Activated effector memory CD4-positive, alpha-beta T cell treated with anti-CD3 and anti-CD28 coated beads, Interleukin-2, amount 50 U/mL, for 16 hours (primary cell): Measurements from ENCODE around the gene HAUS3.
A peak's percentile ranks its signal among the peaks of the same experiment; 100 is the strongest.

Experiments
- DNase-seq: peaks from one replicate; pipeline ENCODE4 v3.0.0-alpha.2; 2020

HAUS3 gene, protein sequence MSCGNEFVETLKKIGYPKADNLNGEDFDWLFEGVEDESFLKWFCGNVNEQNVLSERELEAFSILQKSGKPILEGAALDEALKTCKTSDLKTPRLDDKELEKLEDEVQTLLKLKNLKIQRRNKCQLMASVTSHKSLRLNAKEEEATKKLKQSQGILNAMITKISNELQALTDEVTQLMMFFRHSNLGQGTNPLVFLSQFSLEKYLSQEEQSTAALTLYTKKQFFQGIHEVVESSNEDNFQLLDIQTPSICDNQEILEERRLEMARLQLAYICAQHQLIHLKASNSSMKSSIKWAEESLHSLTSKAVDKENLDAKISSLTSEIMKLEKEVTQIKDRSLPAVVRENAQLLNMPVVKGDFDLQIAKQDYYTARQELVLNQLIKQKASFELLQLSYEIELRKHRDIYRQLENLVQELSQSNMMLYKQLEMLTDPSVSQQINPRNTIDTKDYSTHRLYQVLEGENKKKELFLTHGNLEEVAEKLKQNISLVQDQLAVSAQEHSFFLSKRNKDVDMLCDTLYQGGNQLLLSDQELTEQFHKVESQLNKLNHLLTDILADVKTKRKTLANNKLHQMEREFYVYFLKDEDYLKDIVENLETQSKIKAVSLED

DNA sequence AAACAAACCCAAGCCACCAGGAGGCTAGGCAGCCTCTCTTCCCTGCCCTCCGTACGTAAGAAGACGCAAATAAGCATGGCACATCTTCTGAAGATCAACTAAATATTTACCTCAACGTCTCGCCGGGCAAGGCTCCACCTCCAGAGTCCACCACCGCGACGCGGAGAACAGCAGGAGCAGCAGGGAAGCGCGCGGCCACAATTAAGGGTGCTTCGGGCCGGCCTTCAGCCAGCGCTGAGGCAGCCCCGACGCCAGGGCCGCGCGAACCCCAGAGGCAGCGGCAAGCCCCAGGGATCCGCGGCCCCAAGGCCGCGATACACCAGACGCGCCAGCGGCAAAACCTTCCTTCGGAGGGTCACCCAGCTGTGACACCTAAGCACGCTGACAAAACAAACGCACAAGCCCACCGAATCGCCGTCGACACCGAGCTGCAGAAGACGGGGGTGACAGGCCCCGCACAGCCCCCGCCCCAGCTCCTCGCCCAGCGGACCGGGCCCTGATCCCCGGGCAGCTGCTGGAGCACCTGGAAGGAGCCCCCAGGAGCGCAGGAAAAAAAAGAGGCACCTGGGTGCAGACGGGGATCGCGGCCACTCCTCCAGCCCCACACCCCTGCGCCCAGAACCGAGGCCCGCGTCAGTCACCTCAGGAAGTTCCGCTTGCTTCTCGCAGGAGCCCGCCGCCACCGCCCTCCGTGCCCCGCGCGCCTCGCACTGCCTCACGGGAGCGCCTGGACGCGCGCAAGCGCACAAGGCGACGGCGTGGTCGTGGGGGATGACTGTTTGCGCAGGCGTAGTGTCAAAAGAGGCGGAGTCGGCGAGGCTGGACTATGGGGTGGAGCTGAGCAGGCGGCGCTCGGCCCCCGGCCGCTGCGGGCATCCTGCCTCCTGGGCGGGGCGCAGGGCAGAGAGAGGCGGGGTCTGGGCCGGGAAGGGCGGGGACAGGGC, at the start of gene HAUS3, which contains the start of gene POLN:
TSS of gene HAUS3 (minus strand) at position 712 of the 944 bp plus-strand sequence. CDS start 1,175 bp downstream, outside the sequence.
TSS of gene POLN (minus strand) at position 712 of the 944 bp plus-strand sequence. CDS start 12,890 bp downstream, outside the sequence.
- DNase-seq = peak; percentile 100

DNA sequence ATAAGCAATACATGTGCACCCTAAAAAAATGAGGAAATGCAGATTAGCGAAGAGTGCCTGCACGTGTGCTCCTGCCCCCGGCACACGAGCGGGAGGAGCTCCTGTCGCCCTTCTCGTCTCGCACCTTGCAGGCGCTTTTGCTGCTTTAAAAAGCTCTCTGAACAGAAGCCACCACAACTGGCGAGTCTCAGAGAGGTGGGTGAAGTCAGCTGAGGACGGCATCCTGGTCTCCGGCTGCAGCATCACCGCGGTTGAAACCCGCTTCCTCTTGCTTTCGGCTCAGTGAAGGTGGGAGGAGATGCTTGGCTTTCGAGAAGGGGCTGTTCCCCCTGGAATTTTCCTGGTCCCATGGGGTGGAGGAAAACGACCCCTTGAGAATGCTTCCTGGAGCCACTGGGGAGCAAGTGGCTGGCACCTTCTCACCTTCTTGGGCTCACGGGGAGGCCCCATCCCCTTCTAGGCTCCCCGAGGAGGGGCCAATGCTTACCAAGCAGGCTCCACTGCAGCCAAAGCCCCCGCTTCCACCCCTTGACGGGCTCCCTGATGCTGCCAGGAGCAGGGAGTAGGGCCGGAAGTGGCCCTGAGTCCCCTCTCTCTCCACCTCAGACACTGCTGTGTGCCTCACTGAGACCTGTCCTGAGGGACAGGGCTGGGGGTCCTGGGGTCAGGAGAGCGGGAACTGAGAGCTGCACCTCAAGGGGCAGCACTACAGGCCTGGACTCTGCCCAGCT, 49.2 kb upstream of the HAUS3 start:
- peak; percentile 77 for DNase-seq

DNA sequence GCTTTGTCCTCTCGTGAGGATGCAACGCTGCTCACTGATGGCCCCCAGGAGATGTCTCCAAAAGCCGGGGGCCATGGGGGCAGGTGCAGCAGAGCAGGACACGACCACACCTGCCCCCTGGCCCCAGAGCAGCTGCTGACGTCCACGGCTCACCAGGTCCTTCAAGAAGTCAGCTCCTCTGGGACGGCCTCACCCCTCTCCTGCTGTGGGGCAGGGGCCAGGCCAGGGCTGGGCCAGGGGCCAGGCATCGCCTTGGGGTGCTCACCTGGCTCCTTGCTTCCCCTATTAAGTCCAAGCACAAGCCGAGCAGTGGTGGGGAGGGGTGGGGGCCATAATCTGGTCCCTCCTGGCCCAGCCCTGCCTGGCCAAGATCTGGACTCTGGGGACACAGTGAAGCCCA, 48.6 kb upstream of the HAUS3 start:
- no peak for DNase-seq

DNA sequence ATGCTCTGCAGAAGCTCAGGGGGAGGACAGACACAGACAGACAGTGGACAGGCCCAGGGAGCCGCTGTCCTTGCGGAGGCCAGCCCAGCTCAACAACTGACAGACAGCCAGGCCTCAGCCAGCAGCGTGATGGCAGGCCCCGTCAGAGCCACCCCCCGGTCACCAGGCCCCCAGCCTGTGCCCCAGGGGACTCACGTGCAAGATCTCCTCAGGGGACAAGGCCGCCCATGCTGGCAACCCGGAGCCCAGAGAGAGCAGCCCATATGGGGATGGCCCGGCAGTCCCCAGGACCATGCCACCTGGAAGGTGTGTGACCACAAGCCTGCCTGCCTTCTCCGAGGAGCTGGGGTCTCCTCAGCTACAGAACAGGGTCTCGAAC, 48.0 kb upstream of the HAUS3 start:
- DNase-seq = peak; percentile 58

DNA sequence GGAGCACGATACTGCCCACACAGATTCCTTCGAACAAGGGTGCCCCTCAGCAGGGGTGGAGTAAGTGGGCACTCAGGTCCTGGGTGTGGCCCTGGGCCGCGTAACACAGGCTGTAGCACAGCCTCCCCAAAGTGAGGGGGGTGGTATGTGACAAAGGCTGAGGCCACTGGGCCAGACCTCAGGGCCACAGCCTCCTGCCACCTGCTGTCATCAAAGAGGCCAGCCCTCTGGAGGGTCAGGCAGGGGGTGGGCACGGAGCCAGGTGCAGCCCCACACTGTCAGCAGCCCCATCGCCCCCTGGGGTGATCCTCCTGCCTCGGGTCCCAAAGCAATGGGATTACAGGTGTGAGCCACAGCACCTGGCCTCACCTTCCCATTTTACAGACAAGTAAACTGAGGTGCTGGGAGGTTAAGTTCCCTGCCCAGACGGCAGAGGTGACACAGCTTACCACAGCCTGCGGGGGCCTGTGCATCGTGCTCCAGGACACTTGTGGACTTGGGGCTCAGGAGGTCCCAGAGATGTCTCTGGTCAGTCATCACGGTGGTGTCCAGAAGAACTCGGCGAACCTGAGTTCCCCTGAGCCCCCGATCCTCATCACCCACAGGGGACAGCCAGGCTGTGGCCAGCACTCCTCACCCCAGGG, 47.5 kb upstream of the HAUS3 start:
- DNase-seq = peak; percentile 50

DNA sequence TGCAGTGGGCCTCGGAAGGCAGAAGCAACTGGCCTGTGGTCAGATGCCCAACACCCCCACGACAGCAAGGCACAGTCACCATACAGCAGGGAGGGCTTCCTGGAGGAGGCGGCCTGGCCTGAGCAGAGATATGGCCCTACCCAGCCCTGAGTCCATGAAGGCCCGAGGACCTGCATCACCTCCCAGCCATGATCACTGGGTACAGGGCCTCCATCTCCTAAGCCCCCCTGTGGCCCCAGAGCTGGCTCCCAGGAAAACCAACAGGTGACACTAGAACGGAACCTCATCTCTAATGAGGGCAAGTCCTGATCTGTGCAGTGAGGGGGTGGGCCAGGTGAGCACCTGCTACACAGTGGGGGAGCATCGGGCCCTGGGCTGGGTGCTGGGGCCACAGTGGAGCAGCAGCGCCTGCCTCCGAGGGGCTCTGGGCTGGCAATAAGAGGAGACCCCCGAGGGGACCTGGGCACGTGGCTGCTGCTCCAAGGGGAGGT, 46.2 kb upstream of the HAUS3 start:
- DNase-seq = peak; percentile 60

DNA sequence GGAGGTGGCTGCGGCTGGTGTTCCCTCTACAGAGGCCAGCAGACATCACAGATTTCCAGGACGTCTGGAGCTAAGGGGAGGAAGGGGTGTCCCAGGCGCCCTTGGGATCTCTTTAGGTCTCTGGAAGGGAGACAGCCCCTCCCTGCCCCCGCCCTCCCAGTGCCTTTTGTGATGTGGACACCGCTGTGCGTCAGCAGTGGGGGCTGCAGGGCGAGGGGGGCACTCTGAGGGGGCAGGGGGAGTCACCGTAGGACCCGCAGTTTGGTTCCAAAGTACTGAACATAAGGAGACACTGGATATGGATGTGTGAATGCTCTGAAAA, 45.6 kb upstream of the HAUS3 start:
- no peak for DNase-seq

DNA sequence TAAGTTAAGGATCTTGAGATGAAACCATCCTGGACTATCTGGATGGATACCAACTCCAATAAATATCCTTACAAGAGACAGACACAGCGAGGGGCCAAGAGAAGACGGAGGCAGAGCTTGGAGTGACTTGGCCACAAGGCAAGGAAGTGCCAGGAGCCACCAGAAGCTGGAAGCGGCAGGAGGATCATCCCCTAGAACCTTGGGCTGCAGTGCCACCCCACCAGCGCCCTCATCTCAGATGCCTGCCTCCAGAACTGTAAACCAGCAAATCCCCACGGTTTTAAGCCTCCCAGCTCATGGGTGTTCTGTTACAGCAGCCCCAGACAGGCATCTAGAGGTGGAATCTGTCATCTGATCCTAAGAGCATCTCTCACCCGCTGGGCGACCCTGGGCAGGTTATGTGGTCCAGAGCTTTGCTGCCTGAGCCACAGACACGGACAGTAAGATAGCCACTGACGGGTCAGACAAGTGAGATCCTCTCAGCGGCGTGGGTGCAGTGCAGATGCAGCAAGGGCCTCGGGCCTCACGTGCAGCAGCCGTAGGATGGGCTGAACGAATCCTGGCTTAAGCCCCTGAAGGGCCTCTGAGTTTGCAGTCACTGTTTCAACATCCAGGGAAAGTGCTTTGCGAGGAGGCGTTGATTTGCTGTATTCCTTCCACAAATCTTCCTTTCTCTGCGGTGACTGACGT, 45.1 kb upstream of the HAUS3 start:
- peak; percentile 46 for DNase-seq

DNA sequence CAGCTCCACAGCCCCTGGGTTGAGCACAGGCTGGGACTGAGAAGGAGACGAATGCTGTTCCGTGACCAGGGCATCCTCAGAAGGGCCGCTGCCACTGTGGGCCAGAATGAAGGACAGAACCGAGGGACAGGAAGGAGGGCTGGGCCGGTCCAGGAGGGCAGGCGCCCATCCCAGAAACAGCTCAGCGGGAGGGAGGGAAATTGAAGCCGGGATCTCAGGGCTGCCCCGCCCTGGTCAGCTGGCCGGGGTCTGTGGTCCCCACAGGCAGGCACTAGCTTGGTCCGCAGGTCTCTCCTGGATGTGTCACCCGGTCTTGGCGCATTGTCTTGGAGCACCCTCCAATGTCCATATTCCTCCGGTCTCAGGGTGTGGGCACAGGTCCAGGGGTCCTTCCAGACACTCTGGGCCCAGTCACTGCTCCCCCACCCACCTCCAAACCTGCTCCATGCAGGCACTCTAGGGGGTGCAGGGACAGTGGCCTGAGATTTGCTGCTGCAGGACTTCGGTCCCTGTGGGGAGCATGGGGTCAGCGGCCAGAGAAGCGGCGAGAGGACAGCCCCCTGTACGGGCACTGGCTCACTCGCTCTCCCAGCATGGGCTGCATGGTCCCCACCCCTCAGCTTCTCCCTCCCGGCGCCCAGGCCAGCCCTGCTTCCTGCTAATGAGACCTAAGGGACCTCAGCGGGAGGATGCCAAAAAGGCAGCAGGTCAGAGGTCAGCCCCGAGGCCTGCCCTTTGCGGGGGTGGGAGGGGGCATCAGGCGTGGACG, 43.9 kb upstream of the HAUS3 start:
- DNase-seq = peak; percentile 50

DNA sequence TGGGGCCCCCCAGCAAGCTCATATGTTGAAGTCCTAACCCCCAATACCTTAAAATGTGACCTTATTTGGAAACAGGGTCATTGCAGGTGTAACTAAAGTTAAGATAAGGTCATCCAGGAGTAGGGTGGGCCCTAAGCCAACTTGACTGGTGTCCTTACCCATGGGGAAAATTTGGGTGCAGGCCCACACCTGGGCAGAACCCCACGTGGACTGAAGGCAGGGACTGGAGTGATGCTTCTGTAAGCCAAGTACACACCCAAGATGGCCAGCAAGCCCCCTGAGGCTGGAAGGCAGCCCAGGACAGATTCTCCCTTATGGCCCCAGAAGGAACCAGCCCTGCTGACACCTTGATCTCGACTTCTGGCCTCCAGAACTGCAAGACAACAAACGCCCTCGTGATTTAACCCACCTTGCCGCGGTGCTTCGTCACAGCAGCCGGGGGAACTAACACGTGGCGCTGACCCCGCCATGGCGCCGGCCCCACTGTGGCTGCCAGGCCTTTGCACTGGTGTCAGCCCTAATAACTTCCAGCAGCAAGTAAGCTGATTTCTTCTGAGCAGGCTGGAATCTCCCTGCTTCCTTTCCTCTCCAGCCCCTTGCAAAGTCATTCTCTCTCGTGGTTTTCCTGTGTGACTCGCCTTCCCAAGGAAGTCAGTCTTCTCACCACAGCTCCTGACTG, 43.2 kb upstream of the HAUS3 start:
- DNase-seq = peak; percentile 54

DNA sequence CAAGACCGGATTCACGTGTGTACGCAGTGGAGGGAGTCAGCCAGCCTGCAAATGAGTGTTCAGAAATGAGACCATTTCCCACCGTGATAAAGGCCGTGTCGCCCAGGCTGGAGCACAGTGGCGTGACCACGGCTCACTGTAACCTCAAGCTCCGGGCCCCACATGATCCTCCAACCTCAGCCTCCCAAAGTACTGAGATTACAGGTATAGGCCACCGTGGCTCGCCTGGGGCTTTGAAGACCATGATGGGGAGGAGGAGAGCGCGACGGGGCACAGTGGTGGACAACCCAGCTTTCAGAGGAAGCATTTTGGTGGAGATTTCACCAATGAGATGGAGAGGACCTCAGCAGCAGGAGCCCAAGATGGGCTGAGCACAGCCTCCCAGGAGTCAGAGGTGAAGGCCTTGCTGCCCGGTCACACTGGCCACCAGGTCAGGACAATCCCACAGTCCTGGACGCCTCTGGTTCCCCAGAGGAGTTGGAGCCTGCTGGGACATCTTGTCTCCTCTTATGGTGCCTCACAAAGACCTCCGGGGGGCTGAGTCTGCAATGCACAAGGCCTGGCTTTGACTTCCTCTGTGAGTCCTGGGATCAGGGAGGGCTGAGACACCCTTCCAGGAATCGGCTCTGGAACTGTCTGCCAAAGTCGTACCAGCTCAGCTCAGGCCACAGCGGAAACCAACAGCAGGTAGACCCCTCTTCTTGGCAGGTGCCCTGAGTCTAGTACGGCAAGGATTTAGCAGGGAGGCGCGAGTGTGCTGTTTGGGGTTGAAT, 42.4 kb upstream of the HAUS3 start:
- DNase-seq = peak; percentile 53

DNA sequence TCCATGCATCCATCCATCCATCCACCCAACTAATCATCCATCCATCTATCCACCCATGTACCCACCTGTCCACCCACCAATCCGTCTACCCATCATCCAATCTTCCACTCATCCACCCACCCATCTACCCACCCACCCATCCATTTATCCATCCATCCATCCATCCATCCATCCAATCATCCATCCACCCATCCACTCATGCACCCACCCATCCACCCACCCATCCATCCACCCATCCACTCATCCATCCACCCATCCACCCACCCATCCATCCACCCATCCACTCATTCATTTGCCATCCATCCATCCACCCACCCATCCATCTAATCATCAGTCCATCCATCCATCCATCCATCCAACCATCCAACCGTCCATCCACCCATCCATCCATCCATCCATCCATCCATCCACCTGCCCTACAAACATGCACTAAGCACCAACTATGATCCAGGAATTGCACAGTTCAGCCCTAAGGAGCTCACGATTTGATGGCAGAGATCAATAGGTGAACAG, 41.3 kb upstream of the HAUS3 start:
- DNase-seq = no peak

DNA sequence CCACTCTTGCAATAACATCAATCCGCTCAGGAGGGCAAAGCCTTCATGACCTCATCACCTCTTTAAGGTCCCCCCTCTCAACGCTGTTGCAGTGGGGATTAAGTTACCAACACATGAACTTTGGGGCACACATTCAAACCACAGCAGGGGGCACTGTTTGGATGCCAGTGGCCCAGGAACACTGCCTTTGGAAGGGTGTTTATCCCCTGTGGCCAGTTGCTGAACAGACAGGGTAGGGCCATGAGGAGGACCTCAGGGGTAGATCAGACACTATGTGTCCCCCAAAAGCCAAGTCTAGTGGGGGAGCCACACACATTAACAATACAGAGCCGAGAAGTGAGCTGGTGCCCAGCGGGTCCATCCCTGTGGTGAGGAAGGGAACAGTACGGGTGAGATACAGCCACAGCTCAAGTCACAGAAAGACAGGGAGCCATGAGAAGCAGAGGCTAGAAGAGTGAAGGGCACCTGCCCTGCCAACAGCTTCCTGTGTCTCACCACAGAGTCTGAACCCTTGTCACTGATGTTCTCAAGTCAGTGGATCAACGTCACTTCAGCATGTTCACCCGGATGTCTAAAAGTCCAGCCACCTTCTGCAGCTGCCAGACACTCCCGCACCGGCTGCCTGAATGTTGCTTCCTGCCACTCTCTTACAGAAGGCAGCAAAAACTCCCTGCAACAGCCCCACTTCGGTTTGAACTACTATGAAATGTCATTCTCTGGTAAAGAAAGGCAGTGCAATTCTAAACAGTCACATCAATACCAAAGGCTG, 39.8 kb upstream of the HAUS3 start:
- DNase-seq = peak; percentile 86

DNA sequence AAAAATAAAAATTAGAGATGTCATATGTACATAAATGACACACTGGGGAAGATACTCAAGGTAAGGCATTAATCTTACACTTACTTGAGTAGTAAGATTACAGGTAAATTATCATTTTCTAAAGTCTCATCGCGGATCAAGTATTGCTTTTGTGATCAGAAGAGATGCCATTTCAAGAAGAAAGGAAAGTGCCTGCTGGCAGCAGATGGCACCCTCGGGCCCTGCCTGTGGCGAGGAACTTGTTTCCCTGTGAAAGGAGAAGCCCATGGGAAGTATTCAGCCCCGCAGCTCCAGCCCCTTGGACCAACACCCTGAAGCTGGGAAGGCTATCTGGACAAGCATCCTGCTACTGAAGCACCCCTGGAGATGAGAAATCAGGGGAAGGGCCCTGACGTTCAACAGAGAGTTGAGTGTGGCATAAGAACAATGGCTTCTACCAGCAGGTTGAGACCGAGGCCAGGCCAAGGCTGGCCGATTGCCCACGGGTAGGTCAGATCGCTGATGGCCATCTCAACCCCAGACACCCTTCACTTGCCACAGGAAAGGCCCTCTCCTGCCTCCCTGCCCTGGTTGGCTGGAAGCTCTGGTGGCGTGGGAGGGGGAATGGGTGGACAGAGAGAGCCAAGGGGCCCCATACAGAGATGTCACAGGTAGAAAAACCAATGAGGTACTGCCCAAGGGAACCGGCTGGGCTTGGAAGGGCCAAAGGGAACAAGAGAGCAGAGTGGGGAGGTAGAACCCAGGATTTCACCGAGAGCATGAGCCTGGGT, 38.8 kb upstream of the HAUS3 start:
- DNase-seq = no peak

DNA sequence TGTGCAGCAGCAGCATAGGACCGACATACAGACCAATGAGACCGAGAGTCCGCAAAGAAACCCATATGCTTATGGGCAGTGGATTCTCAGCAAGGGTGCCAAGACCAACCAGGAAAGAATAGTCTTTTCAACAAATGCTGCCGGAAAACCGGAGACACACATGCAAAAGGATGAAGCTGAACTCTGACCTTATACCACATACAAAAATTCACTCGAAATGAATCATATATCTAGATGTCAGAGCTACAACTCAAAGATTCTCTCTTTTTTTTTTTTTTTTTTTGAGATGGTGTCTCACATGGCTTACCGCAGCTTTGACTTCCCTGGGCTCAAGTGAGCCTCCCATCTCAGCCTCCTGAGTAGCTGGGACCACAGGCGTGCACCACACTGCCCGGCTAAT, 36.0 kb upstream of the HAUS3 start:
- no peak for DNase-seq

DNA sequence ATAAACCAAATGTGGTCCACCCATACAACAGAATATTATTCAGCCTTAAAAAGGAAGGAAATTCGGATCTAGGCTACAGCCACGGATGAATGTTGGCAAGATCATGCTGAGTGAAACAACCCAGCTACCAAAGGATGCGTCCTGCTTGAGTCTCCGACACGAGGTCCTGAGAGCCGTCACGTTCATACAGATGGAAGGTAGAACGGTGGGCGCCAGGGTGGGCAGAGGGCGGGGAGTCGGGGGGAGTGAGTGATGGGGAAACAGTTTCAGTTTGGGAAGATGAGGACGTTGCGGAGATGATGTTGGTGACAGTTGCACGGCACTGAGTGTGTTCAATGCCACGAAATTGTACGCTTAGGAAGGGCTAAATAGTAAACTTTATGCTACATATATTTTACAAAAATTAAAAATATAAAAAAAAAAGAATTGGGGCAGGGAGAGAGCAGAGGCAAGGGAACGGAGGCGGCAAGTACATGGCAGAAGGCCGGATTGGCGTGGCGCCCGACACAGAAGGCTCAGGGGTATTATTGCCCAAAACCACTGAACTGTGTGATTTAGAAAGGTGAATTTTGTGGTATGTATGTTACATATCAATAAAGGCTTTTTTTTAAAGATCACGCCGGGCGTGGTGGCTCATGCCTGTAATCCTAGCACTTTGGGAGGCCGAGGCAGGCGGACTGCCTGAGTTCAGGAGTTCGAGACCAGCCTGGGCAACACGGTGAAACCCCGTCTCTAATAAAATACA, 34.8 kb upstream of the HAUS3 start:
- DNase-seq = no peak
